ENCODE data around the gene WSCD2.

Gene WSCD2

DNA sequence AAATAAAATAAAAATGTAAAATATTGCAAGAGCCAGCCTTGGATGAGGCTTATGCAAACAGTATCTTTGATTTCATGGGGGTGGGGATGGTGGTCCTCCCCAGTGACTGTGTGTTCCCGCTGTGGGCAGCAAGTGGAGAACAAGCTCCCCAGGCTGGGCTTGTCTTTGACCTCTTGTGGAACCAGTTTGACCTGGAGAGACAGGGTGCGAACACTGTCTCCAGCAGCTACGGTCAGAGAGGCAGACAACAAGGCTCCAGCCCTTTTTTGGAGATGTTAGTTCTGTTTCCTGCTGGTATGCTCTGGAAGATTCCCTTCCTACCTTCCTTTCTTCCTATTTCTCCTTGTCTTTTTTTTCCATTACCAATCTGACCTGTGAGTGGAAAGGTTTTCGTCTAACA lies 21.8 kb upstream of the WSCD2 start:
- DNase-seq (ENCODE audit: low read depth in 2 of 2, low spot score in 1 of 2) = no peak

DNA sequence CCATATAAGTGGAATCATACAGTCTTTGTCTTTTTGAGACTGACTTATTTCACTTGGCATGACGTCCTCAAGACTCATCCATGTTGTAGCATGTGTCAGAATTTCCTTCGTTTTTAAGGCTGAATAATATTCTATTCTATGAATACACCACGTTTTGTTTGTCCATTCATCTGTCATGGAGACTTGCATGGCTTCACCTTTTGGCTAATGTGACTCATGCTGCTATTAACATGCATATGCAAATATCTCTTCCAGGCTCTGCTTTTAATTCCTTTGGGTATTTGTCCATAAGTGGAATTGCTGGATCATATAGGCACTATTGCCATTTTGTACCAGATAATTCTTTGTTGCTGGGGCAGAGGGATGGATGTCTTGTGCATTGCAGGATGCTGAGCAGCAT lies 19.6 kb upstream of the WSCD2 start:
- no peak for DNase-seq (ENCODE audit: low read depth in 2 of 2, low spot score in 1 of 2)

DNA sequence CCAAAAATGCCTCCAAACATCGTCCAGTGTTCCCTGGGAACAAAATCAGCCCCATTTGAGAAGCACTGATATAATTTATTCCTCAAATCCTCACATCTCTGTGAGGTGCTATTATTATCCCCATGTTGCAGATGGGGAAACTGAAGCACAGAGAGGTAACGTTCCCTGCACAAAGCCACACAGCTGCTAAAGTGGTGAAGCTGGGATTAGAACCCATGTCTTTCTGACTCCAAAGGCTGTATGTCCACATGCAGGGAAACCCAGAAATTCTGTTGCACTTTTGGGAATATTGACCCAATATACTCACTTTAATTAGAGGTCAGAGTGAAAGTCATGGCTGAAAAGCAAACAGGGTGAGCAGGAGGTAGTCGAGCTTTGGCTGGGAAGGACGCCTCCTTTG lies 19.1 kb upstream of the WSCD2 start:
- no peak for DNase-seq (ENCODE audit: low read depth in 2 of 2, low spot score in 1 of 2)

- no peak for DNase-seq (ENCODE audit: low read depth in 2 of 2, low spot score in 1 of 2)
Observed at GRCh38 chr12:108110844-108111243, 18.2 kb upstream of the WSCD2 start.

DNA sequence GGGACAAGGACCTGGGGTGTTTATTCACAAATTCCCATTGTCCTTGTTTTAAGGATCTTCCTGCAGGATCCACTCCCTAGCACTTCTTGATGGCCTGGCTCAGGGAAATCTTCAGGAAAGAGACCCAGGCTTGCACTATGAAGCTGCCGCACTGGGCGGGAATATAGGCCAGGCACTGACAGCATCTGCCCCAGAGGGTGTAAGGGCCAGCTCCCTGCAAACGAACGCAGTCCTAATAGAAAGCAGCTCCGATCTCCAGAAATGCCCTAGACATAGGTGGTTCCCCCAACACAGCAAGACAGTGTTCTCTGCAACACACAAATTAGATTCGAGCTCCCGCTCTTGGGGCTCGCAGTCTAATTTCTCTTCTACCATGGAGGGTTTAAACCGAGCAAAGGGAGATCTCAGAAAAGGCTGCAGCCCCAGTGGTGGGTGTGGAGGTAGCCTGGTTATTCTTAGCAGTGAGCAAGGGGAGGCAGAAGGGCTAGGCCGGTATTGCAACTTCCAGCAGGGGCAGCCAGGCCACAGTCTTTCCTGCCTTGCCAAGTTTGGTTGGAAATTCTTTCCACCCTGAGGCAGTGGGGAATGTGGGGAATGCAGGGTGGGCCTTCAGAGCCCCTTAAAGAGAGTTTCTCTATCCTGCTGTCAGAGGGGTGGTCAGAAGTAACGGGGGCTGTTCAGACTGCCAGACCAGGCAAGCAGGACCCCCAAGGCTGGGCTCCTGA lies 16.1 kb upstream of the WSCD2 start:
- no peak for DNase-seq (ENCODE audit: low read depth in 2 of 2, low spot score in 1 of 2)

- DNase-seq (ENCODE audit: low read depth in 2 of 2, low spot score in 1 of 2) = no peak
Observed at GRCh38 chr12:108115123-108116121, 13.7 kb upstream of the WSCD2 start.

DNA sequence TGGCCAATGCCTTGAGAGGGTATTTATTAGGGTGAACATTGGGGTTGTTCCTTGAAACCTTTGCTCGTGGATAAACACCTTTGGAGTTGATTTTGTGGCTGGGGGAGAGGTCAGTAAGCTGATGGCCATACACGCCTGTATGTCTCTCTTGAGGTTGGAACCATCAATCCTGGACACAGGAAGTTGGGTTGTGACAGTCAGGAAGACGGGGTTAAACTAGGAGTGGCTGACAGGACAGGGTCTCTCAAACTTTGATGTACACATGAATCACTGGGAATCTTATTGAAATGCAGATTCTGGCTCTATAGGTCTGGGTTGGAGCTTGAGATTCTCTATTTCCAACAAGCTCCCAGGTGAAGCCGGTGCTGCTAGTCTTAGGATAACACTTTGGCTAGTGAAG lies 12.8 kb upstream of the WSCD2 start:
- no peak for DNase-seq (ENCODE audit: low read depth in 2 of 2, low spot score in 1 of 2)

DNA sequence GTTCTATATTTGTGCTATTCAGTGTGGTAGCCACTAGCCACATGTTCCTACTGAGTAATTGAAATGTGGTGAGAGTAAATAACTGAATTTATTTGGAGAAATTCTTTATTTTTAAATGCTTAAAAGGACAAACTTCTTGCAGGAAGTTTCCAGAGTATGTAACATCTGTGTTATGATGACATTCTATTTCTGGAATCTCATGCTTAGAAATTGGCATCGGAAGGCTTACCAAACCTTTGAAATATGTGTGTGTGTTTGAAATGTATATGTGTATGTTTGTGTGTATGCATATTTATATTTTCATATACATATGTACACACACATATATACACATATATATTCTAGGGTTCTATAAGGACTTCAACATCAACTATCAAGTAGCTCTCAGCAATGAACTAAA lies 12.4 kb upstream of the WSCD2 start:
- no peak for DNase-seq (ENCODE audit: low read depth in 2 of 2, low spot score in 1 of 2)

DNA sequence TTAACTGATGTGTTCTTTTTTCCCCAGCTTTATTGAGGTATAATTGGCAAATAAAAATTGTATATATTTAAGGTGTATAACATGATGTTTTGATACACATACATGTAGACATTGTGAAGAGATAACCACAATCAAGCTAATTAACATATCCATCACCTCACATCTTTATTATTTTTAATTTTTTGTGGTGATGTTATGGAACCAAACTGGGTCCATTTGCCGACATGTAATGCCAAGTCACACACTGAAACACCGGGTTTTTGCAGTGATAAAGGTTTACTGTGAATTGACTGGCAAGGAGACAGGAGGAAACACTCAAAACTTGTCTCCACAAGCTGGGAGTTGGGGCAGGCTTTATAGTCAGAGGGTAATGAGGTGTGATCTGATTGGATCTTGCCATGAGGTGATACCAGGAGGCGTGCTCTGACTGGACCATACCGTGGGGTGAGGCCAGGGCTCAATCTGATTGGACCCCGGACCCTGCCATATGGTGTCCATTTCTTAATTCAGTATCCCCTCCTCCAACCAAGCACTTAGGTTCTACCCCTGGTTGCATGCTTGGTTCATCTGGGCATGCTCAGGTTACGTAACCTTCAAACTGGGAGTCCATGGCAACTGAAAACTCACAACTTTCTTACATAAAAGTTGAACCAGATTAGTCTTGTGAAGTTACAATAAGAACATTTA lies 11.8 kb upstream of the WSCD2 start:
- no peak for DNase-seq (ENCODE audit: low read depth in 2 of 2, low spot score in 1 of 2)

GRCh38 chr12:108117902-108118301 lies 11.2 kb upstream of the WSCD2 start:
- DNase-seq (ENCODE audit: low read depth in 2 of 2, low spot score in 1 of 2) = no peak

- DNase-seq (ENCODE audit: low read depth in 2 of 2, low spot score in 1 of 2) = no peak
Observed at GRCh38 chr12:108119126-108119973, 9.7 kb upstream of the WSCD2 start.

- DNase-seq (ENCODE audit: low read depth in 2 of 2, low spot score in 1 of 2) = no peak
Observed at GRCh38 chr12:108119974-108120862, 8.9 kb upstream of the WSCD2 start.

DNA sequence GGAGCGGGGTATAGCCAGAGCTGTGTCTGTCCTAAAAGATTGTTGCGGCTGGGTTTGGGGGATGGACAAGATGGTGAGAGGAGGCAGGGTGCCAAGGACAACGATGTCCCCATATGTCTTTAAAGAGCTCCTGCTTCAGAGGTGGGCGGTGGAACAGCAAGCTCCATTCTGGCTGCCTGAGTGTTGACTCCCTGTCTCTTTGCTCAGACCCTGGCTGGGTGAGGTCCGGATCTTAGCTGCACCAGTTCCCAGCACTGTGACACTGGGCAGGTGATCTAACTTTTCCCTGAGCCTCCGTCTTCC lies 8.3 kb upstream of the WSCD2 start:
- no peak for DNase-seq (ENCODE audit: low read depth in 2 of 2, low spot score in 1 of 2)

DNA sequence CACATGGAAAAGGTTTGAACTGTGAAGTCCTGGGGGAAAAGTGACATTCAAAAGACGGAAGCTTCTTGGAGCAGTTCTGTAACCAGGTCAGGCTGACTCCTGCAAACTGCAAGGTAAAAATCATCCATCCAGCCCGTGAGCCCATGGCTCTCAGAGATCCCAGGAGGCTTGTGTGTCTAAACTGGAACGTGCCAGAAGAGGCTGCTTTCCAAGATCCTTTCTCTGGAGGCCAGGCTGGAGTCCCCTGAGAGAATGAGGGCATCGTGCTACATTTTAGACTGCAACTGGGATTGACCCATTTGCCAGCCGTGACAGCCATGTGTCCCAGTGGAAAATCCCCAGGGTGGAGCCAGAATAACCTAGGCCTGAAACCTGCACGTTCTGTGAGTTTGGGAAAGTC lies 7.8 kb upstream of the WSCD2 start:
- DNase-seq (ENCODE audit: low read depth in 2 of 2, low spot score in 1 of 2) = no peak

DNA sequence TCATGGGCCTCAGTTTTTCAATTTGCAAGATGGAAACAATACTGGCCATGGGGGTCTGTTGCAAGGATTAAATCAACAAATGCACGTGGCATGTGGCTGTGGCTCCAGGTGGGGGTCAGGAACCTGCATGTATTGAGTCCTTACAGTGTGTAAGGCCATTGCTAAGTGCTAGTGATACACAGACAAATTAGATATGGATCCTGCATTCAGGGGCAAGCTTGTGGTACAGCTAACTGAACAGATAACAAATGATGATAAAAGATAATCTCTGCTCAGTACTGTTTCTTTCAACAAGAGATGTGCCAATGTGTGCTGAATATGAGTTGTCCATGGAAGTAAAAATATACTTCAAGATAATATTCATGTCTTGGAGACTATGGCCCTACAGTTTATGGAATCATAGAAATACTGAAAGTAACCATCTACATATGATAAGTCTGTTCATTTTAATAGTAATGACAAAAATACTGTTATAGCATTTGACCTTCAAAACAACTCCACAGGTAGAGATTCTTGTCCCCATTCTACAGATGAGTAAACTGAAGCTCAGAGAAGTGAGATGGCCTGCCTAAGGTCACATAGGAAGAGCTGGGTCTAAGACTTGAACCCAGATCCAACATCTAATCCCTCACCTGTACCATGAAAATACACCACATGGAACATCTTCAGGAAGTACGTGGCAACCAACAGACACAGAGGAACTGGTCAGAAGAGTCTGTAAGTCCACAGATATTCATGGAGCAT lies 7.2 kb upstream of the WSCD2 start:
- DNase-seq (ENCODE audit: low read depth in 2 of 2, low spot score in 1 of 2) = no peak

DNA sequence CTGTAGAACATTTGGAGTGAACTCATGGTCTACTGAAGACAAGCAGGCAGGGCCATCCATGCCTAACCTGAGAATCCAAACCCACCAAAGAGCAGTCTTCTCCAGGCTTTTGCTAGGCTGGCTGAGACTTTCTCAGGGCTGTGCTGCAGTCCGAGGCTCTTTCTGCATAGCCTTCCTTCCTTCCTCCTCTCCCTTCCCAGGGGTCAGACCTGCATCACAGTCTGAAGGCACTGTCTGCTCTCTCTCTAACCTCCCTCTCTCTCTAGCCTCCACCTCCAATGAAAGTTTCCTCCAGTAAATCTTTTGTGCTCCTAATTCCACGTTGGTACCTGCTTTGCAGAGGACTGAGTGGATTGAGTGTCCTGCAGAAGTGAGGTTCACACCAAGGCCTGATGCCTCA lies 6.4 kb upstream of the WSCD2 start:
- no peak for DNase-seq (ENCODE audit: low read depth in 2 of 2, low spot score in 1 of 2)

DNA sequence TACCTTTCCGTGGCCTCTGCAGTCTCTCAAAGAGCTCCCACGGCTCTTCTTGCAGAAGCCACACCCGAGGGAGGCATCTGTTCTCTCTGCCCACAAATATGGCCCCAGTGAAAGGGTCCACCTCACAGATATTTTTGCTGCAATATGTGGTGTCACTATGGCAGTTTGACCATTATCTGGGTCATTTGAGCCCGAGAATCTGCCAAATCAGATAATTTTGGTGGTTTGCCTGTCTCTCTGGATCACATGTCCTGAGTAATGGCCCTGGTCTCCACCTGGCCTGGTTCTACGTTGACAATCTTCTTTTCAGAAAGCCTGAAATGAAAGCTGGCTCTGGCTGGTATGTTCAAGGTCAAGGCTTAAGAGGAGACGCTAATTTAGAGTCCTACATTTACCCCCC lies 5.7 kb upstream of the WSCD2 start:
- DNase-seq (ENCODE audit: low read depth in 2 of 2, low spot score in 1 of 2) = no peak

DNA sequence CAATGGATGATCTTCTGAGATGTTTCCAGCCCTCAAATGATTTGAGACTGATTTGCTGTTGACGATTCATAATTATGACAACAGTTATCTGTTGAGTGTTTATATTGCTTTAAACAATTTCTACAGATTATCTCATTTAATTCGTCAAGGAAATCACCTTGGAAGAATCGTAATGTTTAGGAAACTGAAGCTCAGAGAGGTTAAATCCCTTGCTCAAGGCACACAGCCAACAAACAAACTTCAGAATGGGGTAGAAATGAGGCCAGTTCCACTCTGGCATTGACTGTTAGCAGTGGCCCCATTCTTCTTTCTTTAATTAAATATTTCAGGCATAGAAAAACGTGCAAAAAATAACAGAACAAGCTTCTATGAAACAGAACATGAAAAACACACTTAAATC lies 4.0 kb upstream of the WSCD2 start:
- no peak for DNase-seq (ENCODE audit: low read depth in 2 of 2, low spot score in 1 of 2)

- no peak for DNase-seq (ENCODE audit: low read depth in 2 of 2, low spot score in 1 of 2)
Observed at GRCh38 chr12:108126212-108126611, 2.9 kb upstream of the WSCD2 start.
